GM19324 (cell line): Measurements from ENCODE around the gene TMEM270.
"Not testable (repeated sequence)": the region's sequence is repeated elsewhere in the genome, so short reads cannot be mapped to it uniquely, and the experiment has no call there.

ENCODE experiments used
- ATAC-seq: cut with Tn5 transposase; IDR thresholded peaks from one replicate; pipeline ENCODE4 v1.9.1; 2021; ENCODE audit warnings: mild to moderate bottlenecking, moderate library complexity; ENCODE audit not compliant: unreplicated experiment, low FRiP score

TMEM270 gene

GRCh38 chr7:73882047-73882402 is 21.1 kb downstream of the TMEM270 start:
- no peak for ATAC-seq

GRCh38 chr7:73884867-73885422 is 24.0 kb downstream of the TMEM270 start:
- not testable (repeated sequence) for ATAC-seq

- ATAC-seq: no peak
These were observed 24.5 kb downstream of the TMEM270 start for GRCh38 chr7:73885433-73885974.

GRCh38 chr7:73885975-73886798 is 25.2 kb downstream of the TMEM270 start:
- ATAC-seq: no peak

- no peak for ATAC-seq
These were observed 26.8 kb downstream of the TMEM270 start for GRCh38 chr7:73887762-73888161.

GRCh38 chr7:73888959-73889358 is 28.0 kb downstream of the TMEM270 start:
- ATAC-seq: no peak

- ATAC-seq: no peak
These were observed 29.7 kb downstream of the TMEM270 start for GRCh38 chr7:73890555-73891147.

- no peak for ATAC-seq
These were observed 30.4 kb downstream of the TMEM270 start for GRCh38 chr7:73891178-73891885.

GRCh38 chr7:73892003-73892999 is 31.3 kb downstream of the TMEM270 start:
- no peak for ATAC-seq

- ATAC-seq: no peak
These were observed 32.6 kb downstream of the TMEM270 start for GRCh38 chr7:73893342-73894101.

GRCh38 chr7:73894166-73894565 is 33.2 kb downstream of the TMEM270 start:
- no peak for ATAC-seq

- ATAC-seq: no peak
These were observed 34.0 kb downstream of the TMEM270 start for GRCh38 chr7:73894733-73895551.

- no peak for ATAC-seq
These were observed 34.7 kb downstream of the TMEM270 start for GRCh38 chr7:73895626-73896025.

GRCh38 chr7:73896454-73896853 is 35.5 kb downstream of the TMEM270 start:
- ATAC-seq: no peak

- no peak for ATAC-seq
These were observed 38.8 kb downstream of the TMEM270 start for GRCh38 chr7:73899731-73900142.

GRCh38 chr7:73900286-73900685 is 39.3 kb downstream of the TMEM270 start:
- ATAC-seq: no peak

GRCh38 chr7:73901231-73901822 is 40.4 kb downstream of the TMEM270 start:
- ATAC-seq: no peak
